Endothelial cell (in vitro differentiated cells): ENCODE measurements around the gene C2CD4C. TPM values are rescaled to one million over a fixed set of nuclear protein-coding genes. Genes with fewer than 3 reads are reported as not detected.
"Not testable (repeated sequence)": the region's sequence is repeated elsewhere in the genome, so short reads cannot be mapped to it uniquely, and the experiment has no call there.

ENCODE experiments used
- DNase-seq: peaks from one replicate; pipeline ENCODE4 v3.0.0; 2021; ENCODE audit warnings: low spot score
- H3K27ac Mint-ChIP-seq: one replicate; pipeline ENCODE4 v1.8.0; 2021; ENCODE audit warnings: mixed read lengths, inconsistent platforms; ENCODE audit not compliant: unreplicated experiment
- H3K27me3 Mint-ChIP-seq: one replicate; pipeline ENCODE4 v1.8.0; 2021; ENCODE audit warnings: mild to moderate bottlenecking, moderate library complexity, mixed read lengths, inconsistent platforms; ENCODE audit not compliant: unreplicated experiment
- H3K36me3 Mint-ChIP-seq: one replicate; pipeline ENCODE4 v1.8.0; 2021; ENCODE audit warnings: mild to moderate bottlenecking, low read depth, mixed read lengths, inconsistent platforms; ENCODE audit not compliant: unreplicated experiment
- H3K4me1 Mint-ChIP-seq: one replicate; pipeline ENCODE4 v1.8.0; 2021; ENCODE audit warnings: mild to moderate bottlenecking, mixed read lengths, inconsistent platforms; ENCODE audit not compliant: unreplicated experiment
- H3K4me3 Mint-ChIP-seq: one replicate; pipeline ENCODE4 v1.8.0; 2021; ENCODE audit warnings: mild to moderate bottlenecking, mixed read lengths, inconsistent platforms; ENCODE audit not compliant: unreplicated experiment
- H3K9me3 Mint-ChIP-seq: one replicate; pipeline ENCODE4 v1.8.0; 2021; ENCODE audit warnings: mixed read lengths, inconsistent platforms; ENCODE audit not compliant: unreplicated experiment
- total RNA-seq: library from RNA; stranded (reverse); fragmentation: NEBNext Ultra II Directional; extraction: Animal tissue kit (Norgen Biotek cat#: 25700); gene quantifications from one replicate; pipeline ENCODE4 v1.2.1, GENCODE V29; 2021; ENCODE audit not compliant: unreplicated experiment
- TF ChIP-seq, protein P1 (sequence below): fragments of 200-600 bp; sonication (generic); IDR thresholded peaks from one replicate; pipeline ENCODE4 v1.5.0; 2021; ENCODE audit warnings: antibody characterized with exemption; ENCODE audit not compliant: unreplicated experiment

The C2CD4C gene
- total RNA-seq, 1 donor from 2014 or later, result 1.2 TPM

GRCh38 chr19:455851-456546 lies 47.1 kb upstream of the C2CD4C start:
- Mint-ChIP-seq H3K36me3 (peaks cover 12% of the 10 kb centered on the region), H3K27ac (no peak overlapping the region), H3K4me1 (no peaks in the 10 kb centered on the region), H3K9me3 (no peaks in the 10 kb centered on the region), H3K4me3 (no peak overlapping the region), H3K27me3 (peaks cover 18% of the 10 kb centered on the region)
- TF ChIP-seq, protein P1, sequence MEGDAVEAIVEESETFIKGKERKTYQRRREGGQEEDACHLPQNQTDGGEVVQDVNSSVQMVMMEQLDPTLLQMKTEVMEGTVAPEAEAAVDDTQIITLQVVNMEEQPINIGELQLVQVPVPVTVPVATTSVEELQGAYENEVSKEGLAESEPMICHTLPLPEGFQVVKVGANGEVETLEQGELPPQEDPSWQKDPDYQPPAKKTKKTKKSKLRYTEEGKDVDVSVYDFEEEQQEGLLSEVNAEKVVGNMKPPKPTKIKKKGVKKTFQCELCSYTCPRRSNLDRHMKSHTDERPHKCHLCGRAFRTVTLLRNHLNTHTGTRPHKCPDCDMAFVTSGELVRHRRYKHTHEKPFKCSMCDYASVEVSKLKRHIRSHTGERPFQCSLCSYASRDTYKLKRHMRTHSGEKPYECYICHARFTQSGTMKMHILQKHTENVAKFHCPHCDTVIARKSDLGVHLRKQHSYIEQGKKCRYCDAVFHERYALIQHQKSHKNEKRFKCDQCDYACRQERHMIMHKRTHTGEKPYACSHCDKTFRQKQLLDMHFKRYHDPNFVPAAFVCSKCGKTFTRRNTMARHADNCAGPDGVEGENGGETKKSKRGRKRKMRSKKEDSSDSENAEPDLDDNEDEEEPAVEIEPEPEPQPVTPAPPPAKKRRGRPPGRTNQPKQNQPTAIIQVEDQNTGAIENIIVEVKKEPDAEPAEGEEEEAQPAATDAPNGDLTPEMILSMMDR, result no peak
- no peak for DNase-seq

DNA sequence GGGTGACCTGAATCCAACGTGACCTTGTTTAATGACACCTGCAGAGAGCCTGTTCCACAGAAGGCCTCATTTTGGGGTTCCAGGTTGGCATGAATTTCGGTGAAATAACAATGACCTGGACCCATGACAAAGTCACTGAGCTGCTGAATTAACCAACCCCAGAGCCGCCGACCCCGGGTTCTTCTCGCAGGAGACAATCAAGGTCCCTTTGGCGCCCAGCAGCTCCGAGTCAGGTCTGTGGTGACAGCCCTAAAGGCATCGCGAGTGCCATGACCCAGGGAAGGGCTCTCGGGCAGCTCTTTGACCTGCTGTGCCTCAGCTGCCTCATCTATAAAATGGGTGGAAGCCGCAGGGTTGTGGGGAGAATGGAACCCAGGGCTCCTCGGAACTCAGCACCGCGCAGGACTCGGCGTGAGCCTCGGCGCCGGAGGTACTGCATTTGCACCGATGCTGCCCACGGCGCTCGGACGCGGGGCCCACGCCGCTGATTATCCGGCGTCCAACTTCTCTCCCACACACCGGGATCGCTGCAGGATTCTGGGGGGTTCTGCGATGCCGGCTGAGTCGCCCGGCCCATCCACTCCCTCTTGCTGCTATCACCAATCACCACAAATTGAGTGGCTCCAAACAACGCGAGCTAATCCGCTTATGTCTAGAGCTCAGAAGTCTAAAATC lies 46.2 kb upstream of the C2CD4C start:
- peaks cover 18% of the 10 kb centered on the region for H3K27me3 Mint-ChIP-seq
- no peak overlapping the region for H3K27ac Mint-ChIP-seq
- DNase-seq, result no peak

DNA sequence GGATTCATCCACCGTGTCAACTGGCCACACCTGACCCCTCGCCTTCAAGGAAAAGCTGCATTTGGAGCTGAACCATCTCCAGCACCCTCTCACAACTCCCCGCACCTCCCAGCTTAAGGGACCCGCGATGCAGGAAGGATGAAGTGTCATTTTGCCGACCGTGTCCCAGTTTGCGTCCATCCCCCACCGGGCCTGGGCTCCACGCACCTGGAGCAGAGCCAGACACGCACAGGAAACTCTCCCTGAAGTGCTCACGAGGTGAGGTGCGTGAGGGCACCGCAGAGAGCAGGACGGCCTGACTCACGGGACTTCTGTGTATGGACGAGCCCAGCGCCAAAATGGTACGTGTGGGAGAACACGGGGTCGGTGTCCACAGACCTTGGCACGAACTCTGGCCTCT lies 44.7 kb upstream of the C2CD4C start:
- Mint-ChIP-seq H3K27ac (no peak overlapping the region), H3K4me1 (no peaks in the 10 kb centered on the region), H3K4me3 (no peak overlapping the region), H3K27me3 (peaks cover 13% of the 10 kb centered on the region), H3K9me3 (no peaks in the 10 kb centered on the region), H3K36me3 (peaks cover 14% of the 10 kb centered on the region)
- DNase-seq, result no peak
- TF ChIP-seq, protein P1, result no peak

More for the DNA sequence above, 46.2 kb upstream of the C2CD4C start:
- H3K9me3 Mint-ChIP-seq, result no peaks in the 10 kb centered on the region
- H3K4me3 Mint-ChIP-seq, result no peak overlapping the region
- TF ChIP-seq, protein P1, result no peak
- H3K36me3 Mint-ChIP-seq, result peaks cover 18% of the 10 kb centered on the region
- H3K4me1 Mint-ChIP-seq, result no peaks in the 10 kb centered on the region

DNA sequence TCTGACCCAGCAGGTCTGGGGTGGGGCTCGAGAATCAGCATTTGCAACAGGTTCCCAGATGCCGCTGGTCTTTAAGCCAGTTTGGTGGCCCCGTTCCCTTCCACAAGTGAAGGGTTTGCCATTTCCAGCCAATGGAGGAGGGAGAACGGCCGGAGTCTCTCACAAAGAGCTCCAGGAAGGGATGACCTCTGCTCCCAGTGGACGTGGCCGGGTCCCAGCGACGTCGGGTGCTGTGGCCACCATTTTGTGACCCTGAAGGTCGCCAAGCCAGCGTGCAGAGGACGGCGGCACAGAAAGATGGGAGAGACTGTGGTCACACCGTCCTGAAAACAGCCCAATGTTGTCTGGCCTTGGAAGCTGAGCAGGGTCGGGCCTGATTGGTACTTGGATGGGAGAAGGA lies 43.9 kb upstream of the C2CD4C start:
- Mint-ChIP-seq H3K9me3 (no peaks in the 10 kb centered on the region), H3K27me3 (peaks cover 13% of the 10 kb centered on the region), H3K4me1 (no peaks in the 10 kb centered on the region), H3K4me3 (no peak overlapping the region), H3K36me3 (peaks cover 14% of the 10 kb centered on the region), H3K27ac (no peak overlapping the region)
- TF ChIP-seq, protein P1, result no peak
- DNase-seq, result no peak

DNA sequence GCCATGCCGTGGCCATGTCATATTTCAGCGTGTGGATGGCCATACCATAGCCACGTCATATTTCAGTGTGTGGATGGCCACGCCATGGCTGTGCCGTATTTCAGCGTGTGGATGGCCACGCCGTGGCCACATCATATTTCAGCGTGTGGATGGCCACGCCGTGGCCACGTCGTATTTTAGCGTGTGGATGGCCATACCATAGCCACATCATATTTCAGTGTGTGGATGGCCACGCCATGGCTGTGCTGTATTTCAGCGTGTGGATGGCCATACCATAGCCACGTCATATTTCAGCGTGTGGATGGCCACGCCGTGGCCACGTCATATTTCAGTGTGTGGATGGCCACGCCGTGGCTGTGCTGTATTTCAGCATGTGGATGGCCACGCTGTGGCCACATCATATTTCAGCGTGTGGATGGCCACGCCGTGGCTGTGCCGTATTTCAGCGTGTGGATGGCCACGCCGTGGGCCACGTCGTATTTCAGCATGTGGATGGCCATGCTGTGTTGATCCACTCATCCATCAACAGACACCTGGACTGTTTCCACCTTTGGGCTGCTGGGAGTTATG lies 42.0 kb upstream of the C2CD4C start:
- not testable (repeated sequence) for H3K27ac Mint-ChIP-seq, H3K36me3 Mint-ChIP-seq, H3K9me3 Mint-ChIP-seq, DNase-seq, H3K4me1 Mint-ChIP-seq, H3K4me3 Mint-ChIP-seq
- peaks cover 10% of the 10 kb centered on the region for H3K27me3 Mint-ChIP-seq
